GM13976 (cell line): Measurements from ENCODE around the gene KCNK5.

ENCODE experiments used
- DNase-seq: peaks from one replicate; pipeline ENCODE4 v3.0.0; 2012; ENCODE audit warnings: low spot score
- in situ Hi-C: fragments of 300-500 bp; cut with MboI; formaldehyde crosslinking; loops from one replicate; pipeline ENCODE4 v1.12.0; 2022; ENCODE audit warnings: low sequenced_read_pairs, mixed read lengths, inconsistent platforms; ENCODE audit not compliant: unreplicated experiment
- TF ChIP-seq, protein P1 (sequence below): IDR thresholded peaks from 2 replicates; pipeline ENCODE4 v1.5.1; 2012; ENCODE audit warnings: borderline replicate concordance, mild to moderate bottlenecking; ENCODE audit not compliant: insufficient read depth; ENCODE audit errors: extremely low read depth, missing control alignments, control extremely low read depth

Gene KCNK5

DNA sequence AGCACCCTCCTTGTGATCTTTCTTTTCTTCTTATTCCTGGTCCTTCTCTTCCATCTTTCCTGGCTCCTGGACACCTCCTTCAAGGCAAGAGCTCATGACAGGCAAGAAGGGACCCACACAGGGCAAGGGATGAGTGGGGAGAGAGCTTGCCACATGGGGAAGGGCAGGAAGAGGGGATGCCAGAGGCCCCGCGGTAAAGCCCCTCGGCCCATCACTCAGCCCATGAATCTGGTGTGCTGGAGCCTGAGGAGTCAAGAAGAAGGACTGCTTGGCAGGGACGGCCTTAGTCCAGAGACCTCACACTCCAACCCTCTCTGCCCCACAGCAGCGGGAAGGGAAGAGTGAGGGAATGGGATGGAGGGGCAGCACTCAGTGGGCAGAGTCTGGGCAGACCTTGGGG lies 62.0 kb downstream of the KCNK5 start:
- TF ChIP-seq, protein P1, sequence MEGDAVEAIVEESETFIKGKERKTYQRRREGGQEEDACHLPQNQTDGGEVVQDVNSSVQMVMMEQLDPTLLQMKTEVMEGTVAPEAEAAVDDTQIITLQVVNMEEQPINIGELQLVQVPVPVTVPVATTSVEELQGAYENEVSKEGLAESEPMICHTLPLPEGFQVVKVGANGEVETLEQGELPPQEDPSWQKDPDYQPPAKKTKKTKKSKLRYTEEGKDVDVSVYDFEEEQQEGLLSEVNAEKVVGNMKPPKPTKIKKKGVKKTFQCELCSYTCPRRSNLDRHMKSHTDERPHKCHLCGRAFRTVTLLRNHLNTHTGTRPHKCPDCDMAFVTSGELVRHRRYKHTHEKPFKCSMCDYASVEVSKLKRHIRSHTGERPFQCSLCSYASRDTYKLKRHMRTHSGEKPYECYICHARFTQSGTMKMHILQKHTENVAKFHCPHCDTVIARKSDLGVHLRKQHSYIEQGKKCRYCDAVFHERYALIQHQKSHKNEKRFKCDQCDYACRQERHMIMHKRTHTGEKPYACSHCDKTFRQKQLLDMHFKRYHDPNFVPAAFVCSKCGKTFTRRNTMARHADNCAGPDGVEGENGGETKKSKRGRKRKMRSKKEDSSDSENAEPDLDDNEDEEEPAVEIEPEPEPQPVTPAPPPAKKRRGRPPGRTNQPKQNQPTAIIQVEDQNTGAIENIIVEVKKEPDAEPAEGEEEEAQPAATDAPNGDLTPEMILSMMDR: no peak
- no peak for DNase-seq
- in situ Hi-C loops: loop anchor here (5.0 kb wide), 1 partner anchor 135 kb away; no protein-coding TSS in a partner anchor

GRCh38 chr6:39166912-39167290 lies 62.4 kb downstream of the KCNK5 start:
- in situ Hi-C loops: loop anchor here (5.0 kb wide), 1 partner anchor 135 kb away; no protein-coding TSS in a partner anchor
- DNase-seq: no peak
- TF ChIP-seq, protein P1: no peak

DNA sequence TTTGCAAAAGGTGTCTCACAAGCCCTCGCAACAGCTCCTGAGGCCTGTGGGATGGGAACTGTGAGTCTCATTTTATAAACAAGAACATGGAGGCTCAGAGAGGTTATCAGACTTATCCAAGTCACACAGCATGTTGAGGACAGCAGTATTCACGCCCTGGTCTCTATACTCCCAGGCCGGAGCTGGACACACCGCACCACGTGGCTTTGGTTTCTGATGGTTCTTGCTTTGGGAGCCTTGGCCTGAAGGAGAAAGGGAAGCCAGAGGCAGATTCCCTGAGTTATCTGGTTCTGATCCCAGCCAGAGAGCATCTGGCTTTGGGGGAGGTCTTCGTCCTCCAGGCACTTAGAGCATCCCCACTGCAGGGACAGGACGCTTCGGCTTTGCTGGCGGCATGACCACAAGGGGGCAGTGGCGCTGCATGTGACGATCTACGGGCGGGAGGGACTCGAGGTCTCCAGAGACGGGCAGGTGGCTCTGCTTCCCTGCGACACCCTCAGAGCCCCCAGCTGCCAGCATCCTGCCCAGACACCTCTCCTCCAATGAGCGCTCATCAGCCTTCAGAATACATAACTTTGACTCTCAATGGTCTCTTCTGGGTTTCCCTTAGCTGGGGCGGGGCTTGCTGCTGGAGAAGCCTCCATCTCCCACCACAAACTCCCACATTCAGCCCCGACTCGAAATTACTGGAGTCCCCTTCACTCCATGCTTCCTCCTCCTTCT lies 62.9 kb downstream of the KCNK5 start:
- in situ Hi-C loops: loop anchor here (5.0 kb wide), 1 partner anchor 136 kb away; no protein-coding TSS in a partner anchor
- TF ChIP-seq, protein P1: peak; percentile 91

DNA sequence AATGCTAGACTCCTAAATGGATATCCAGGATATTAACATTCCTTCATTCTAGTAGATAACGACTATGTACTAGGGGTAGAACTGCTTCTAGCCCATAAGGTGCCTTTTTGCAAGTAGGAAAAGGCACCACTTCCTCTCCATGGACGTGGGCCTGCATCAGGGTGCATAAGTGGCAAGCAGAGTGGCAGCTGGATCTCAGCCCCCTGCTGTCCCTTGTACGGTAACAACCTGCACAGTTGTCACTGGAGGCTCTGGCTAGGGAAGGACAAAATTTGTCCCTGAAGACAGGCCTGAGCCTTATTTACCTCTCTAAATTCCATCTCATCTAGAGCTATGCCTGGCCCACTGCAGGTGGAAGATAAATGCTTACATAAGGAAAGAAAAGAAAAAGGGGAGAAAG lies 71.8 kb downstream of the KCNK5 start:
- TF ChIP-seq, protein P1: no peak
- in situ Hi-C loops: no loop called here

More for the DNA sequence above, 62.9 kb downstream of the KCNK5 start:
- DNase-seq: peak; percentile 87

GRCh38 chr6:39156801-39157200 lies 72.5 kb downstream of the KCNK5 start:
- in situ Hi-C loops: no loop called here
- TF ChIP-seq, protein P1: no peak
- DNase-seq: no peak

More for the DNA sequence above, 71.8 kb downstream of the KCNK5 start:
- no peak for DNase-seq

DNA sequence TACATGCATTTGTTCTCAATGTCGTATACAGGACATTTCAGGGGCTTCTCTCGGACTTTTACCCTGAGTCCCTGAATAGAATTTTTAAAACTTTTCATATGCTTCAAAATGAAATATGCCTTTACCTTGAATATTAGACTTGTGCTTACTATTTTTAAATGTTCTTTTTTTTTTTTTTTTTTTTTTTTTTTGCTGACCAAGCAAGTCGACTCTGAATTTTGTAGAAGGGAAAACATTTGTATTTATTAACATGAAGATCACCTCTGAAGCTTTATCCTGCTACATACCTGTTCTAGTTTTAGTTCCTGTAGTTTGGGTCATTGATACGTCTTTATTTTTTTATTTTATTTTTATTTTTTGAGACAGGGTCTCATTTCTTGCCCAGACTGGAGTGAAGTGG lies 74.6 kb downstream of the KCNK5 start:
- no peak for DNase-seq
- in situ Hi-C loops: no loop called here
- TF ChIP-seq, protein P1: no peak
